ENCODE results near the gene KLK1. TPM values are rescaled to one million over a fixed set of nuclear protein-coding genes. Genes with fewer than 3 reads are reported as not detected.
A peak's percentile ranks its signal among the peaks of the same experiment; 100 is the strongest.

KLK1 gene
- total RNA-seq = under 1 TPM; 0.59 to 0.73 TPM

- Mint-ChIP-seq H3K36me3 (no peaks in the 10 kb centered on the region), H3K4me3 (no peak within 1 kb of the TSS), H3K4me1 (ENCODE audit: low read depth) (peaks cover 20% of the 10 kb centered on the region), H3K9me3 (no peaks in the 10 kb centered on the region), H3K27me3 (peaks cover 61% of the 10 kb centered on the region), H3K27ac (no peak within 1 kb of the TSS)
- CTCF ChIA-PET = no interaction called here
- DNase-seq = no peak
- POLR2A ChIA-PET = no interaction called here
- intact Hi-C loops (cut with micrococcal nuclease) = no loop called here
Observed at GRCh38 chr19:50823389-50824042, at the start of gene KLK1. TSS of gene KLK1 (minus strand) at chr19:50823787. CDS start at chr19:50823748, 39 bp downstream.

- Mint-ChIP-seq H3K4me1 (ENCODE audit: low read depth) (no peaks in the 10 kb centered on the region), H3K27ac (no peak within 1 kb of the TSS), H3K36me3 (no peaks in the 10 kb centered on the region), H3K9me3 (no peaks in the 10 kb centered on the region), H3K27me3 (peaks cover 21% of the 10 kb centered on the region), H3K4me3 (no peak within 1 kb of the TSS)
- no peak for DNase-seq
- POLR2A ChIA-PET = no interaction called here
- intact Hi-C loops (cut with micrococcal nuclease) = no loop called here
- CTCF ChIA-PET = no interaction called here
Observed at GRCh38 chr19:50873056-50873455, 49.5 kb upstream of the KLK1 start, which contains the start of gene KLK2. TSS of gene KLK2 (plus strand) at chr19:50873439. CDS start at chr19:50873474, 35 bp downstream.

- ChIA-PET CTCF (no interaction called here), POLR2A (no interaction called here)
- DNase-seq = peak; percentile 62
- Mint-ChIP-seq H3K36me3 (no peaks in the 10 kb centered on the region), H3K27ac (no peak overlapping the region), H3K4me3 (no peak overlapping the region), H3K9me3 (no peaks in the 10 kb centered on the region), H3K4me1 (ENCODE audit: low read depth) (no peaks in the 10 kb centered on the region), H3K27me3 (peaks cover 36% of the 10 kb centered on the region)
- intact Hi-C loops (cut with micrococcal nuclease) = no loop called here
Observed at GRCh38 chr19:50870417-50871089, 47.0 kb upstream of the KLK1 start.

GRCh38 chr19:50869479-50869878, 45.9 kb upstream of the KLK1 start:
- intact Hi-C loops (cut with micrococcal nuclease) = no loop called here
- no peaks in the 10 kb centered on the region for H3K9me3 Mint-ChIP-seq
- H3K27ac Mint-ChIP-seq = no peak overlapping the region

GRCh38 chr19:50861496-50862286, 38.1 kb upstream of the KLK1 start:
- Mint-ChIP-seq H3K27me3 (peaks cover 45% of the 10 kb centered on the region), H3K27ac (no peak overlapping the region), H3K9me3 (peaks cover 16% of the 10 kb centered on the region), H3K4me1 (ENCODE audit: low read depth) (no peaks in the 10 kb centered on the region), H3K4me3 (no peak overlapping the region), H3K36me3 (no peaks in the 10 kb centered on the region)
- DNase-seq = no peak
- intact Hi-C loops (cut with micrococcal nuclease) = no loop called here
- CTCF ChIA-PET = no interaction called here
- POLR2A ChIA-PET = no interaction called here

More at GRCh38 chr19:50869479-50869878, 45.9 kb upstream of the KLK1 start:
- ChIA-PET POLR2A (no interaction called here), CTCF (interaction anchor here (0.6 kb wide), 1 partner anchor 23 kb away, joined by 3 read pairs; no protein-coding TSS in a partner anchor)
- Mint-ChIP-seq H3K36me3 (no peaks in the 10 kb centered on the region), H3K4me1 (ENCODE audit: low read depth) (no peaks in the 10 kb centered on the region), H3K27me3 (peaks cover 39% of the 10 kb centered on the region), H3K4me3 (no peak overlapping the region)
- no peak for DNase-seq

- ChIA-PET POLR2A (no interaction called here), CTCF (no interaction called here)
- Mint-ChIP-seq H3K36me3 (no peaks in the 10 kb centered on the region), H3K4me1 (ENCODE audit: low read depth) (no peaks in the 10 kb centered on the region), H3K27ac (no peak overlapping the region), H3K4me3 (no peak overlapping the region), H3K27me3 (peaks cover 41% of the 10 kb centered on the region), H3K9me3 (peaks cover 16% of the 10 kb centered on the region)
- intact Hi-C loops (cut with micrococcal nuclease) = no loop called here
- no peak for DNase-seq
Observed at GRCh38 chr19:50861010-50861409, 37.4 kb upstream of the KLK1 start.

- H3K27ac Mint-ChIP-seq = no peak overlapping the region
- intact Hi-C loops (cut with micrococcal nuclease) = no loop called here
- ChIA-PET POLR2A (no interaction called here), CTCF (no interaction called here)
- no peak for DNase-seq
- no peak overlapping the region for H3K4me3 Mint-ChIP-seq
- H3K36me3 Mint-ChIP-seq = no peaks in the 10 kb centered on the region
- no peaks in the 10 kb centered on the region for H3K4me1 Mint-ChIP-seq (ENCODE audit: low read depth)
- peaks cover 47% of the 10 kb centered on the region for H3K27me3 Mint-ChIP-seq
- H3K9me3 Mint-ChIP-seq = peaks cover 16% of the 10 kb centered on the region
Observed at GRCh38 chr19:50859849-50860248, 36.3 kb upstream of the KLK1 start.

GRCh38 chr19:50858886-50859285, 35.3 kb upstream of the KLK1 start:
- ChIA-PET CTCF (no interaction called here), POLR2A (no interaction called here)
- H3K9me3 Mint-ChIP-seq = peaks cover 16% of the 10 kb centered on the region
- intact Hi-C loops (cut with micrococcal nuclease) = no loop called here
- no peaks in the 10 kb centered on the region for H3K4me1 Mint-ChIP-seq (ENCODE audit: low read depth)
- no peaks in the 10 kb centered on the region for H3K36me3 Mint-ChIP-seq
- peaks cover 52% of the 10 kb centered on the region for H3K27me3 Mint-ChIP-seq
- no peak overlapping the region for H3K4me3 Mint-ChIP-seq
- H3K27ac Mint-ChIP-seq = no peak overlapping the region
- no peak for DNase-seq

GRCh38 chr19:50857366-50857765, 33.8 kb upstream of the KLK1 start:
- Mint-ChIP-seq H3K4me3 (no peak overlapping the region), H3K27me3 (peaks cover 50% of the 10 kb centered on the region), H3K9me3 (peaks cover 16% of the 10 kb centered on the region), H3K36me3 (no peaks in the 10 kb centered on the region), H3K4me1 (ENCODE audit: low read depth) (no peaks in the 10 kb centered on the region), H3K27ac (no peak overlapping the region)
- POLR2A ChIA-PET = no interaction called here
- intact Hi-C loops (cut with micrococcal nuclease) = no loop called here
- DNase-seq = no peak
- CTCF ChIA-PET = no interaction called here

GRCh38 chr19:50854636-50855410, 31.2 kb upstream of the KLK1 start, which contains the start of gene KLK3:
TSS of gene KLK3 (plus strand) at chr19:50854915. CDS start at chr19:50854956, 41 bp downstream.
- Mint-ChIP-seq H3K4me1 (ENCODE audit: low read depth) (no peaks in the 10 kb centered on the region), H3K36me3 (no peaks in the 10 kb centered on the region), H3K27me3 (peaks cover 41% of the 10 kb centered on the region), H3K27ac (no peak within 1 kb of the TSS), H3K4me3 (no peak within 1 kb of the TSS), H3K9me3 (peaks cover under 1% of the 10 kb centered on the region)
- CTCF ChIA-PET = no interaction called here
- POLR2A ChIA-PET = no interaction called here
- intact Hi-C loops (cut with micrococcal nuclease) = no loop called here
- no peak for DNase-seq

GRCh38 chr19:50851620-50852019, 28.0 kb upstream of the KLK1 start:
- no peak for DNase-seq
- H3K4me1 Mint-ChIP-seq (ENCODE audit: low read depth) = no peaks in the 10 kb centered on the region
- H3K9me3 Mint-ChIP-seq = no peaks in the 10 kb centered on the region
- H3K27me3 Mint-ChIP-seq = peaks cover 40% of the 10 kb centered on the region
- H3K27ac Mint-ChIP-seq = no peak overlapping the region
- no peak overlapping the region for H3K4me3 Mint-ChIP-seq
- no peaks in the 10 kb centered on the region for H3K36me3 Mint-ChIP-seq
- ChIA-PET POLR2A (no interaction called here), CTCF (no interaction called here)
- intact Hi-C loops (cut with micrococcal nuclease) = no loop called here

- H3K27ac Mint-ChIP-seq = no peak overlapping the region
- no peak for DNase-seq
- H3K4me3 Mint-ChIP-seq = no peak overlapping the region
- H3K27me3 Mint-ChIP-seq = peaks cover 35% of the 10 kb centered on the region
- no peaks in the 10 kb centered on the region for H3K36me3 Mint-ChIP-seq
- H3K4me1 Mint-ChIP-seq (ENCODE audit: low read depth) = no peaks in the 10 kb centered on the region
- intact Hi-C loops (cut with micrococcal nuclease) = no loop called here
- no peaks in the 10 kb centered on the region for H3K9me3 Mint-ChIP-seq
- ChIA-PET CTCF (no interaction called here), POLR2A (no interaction called here)
Observed at GRCh38 chr19:50850738-50851137, 27.2 kb upstream of the KLK1 start.

Data from activated CD4-positive, alpha-beta memory T cell treated with anti-CD3 and anti-CD28 coated beads for 36 hours (primary cell).